Measurements from ENCODE around the gene EFEMP1. TPM values are rescaled to one million over a fixed set of nuclear protein-coding genes. Genes with fewer than 3 reads are reported as not detected.

EFEMP1 gene
- total RNA-seq, 1 experiment from 2014 or later, result 0.34 TPM

GRCh38 chr2:55848096-55848495 is 75.5 kb downstream of the EFEMP1 start:
- Histone ChIP-seq H3K4me1 (ENCODE audit: control insufficient read depth in 1 of 2, insufficient read depth in 2 of 2, low read length in 2 of 2) (no peaks in the 10 kb centered on the region), H4K20me1 (ENCODE audit: insufficient read depth) (no peaks in the 10 kb centered on the region), H2AFZ (ENCODE audit: low read depth, low read length, poor library complexity, severe bottlenecking) (peak overlapping the region; percentile 38), H3K79me2 (ENCODE audit: insufficient read depth, low read length) (no peaks in the 10 kb centered on the region), H3K9me3 (ENCODE audit: control insufficient read depth in 1 of 2, insufficient read depth in 1 of 2, low read depth in 1 of 2, low read length in 2 of 2) (no peaks in the 10 kb centered on the region), H3K9ac (ENCODE audit: low read length) (no peak overlapping the region), H3K27ac (ENCODE audit: low read depth, low read length) (no peak overlapping the region), H3K36me3 (ENCODE audit: control insufficient read depth in 1 of 2, insufficient read depth in 2 of 2, low read length in 2 of 2) (no peaks in the 10 kb centered on the region), H3K4me2 (ENCODE audit: low read length) (no peak overlapping the region), H3K27me3 (ENCODE audit: insufficient read depth, low read length) (no peaks in the 10 kb centered on the region), H3K4me3 (replicated peaks in 1 of 2; ENCODE audit: low read depth in 1 of 2, low read length in 2 of 2) (no peak overlapping the region), H3K9me2 (ENCODE audit: insufficient read depth) (no peaks in the 10 kb centered on the region)
- no TSS peak for BruUV-seq (replicated peaks)
- DNase-seq (ENCODE audit: low read depth, low spot score), result no peak
- TF ChIP-seq, protein P1, sequence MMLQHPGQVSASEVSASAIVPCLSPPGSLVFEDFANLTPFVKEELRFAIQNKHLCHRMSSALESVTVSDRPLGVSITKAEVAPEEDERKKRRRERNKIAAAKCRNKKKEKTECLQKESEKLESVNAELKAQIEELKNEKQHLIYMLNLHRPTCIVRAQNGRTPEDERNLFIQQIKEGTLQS (IDR thresholded peaks at IDR 0.05), result no peak
- no peak for TF ChIP-seq CBX3 (IDR thresholded peaks at IDR 0.05; ENCODE audit: low read depth)
- TF ChIP-seq MAX (IDR thresholded peaks at IDR 0.05), result no peak
- no peak for TF ChIP-seq SRF (IDR thresholded peaks at IDR 0.05; ENCODE audit: low read depth)
- TF ChIP-seq, protein P2, sequence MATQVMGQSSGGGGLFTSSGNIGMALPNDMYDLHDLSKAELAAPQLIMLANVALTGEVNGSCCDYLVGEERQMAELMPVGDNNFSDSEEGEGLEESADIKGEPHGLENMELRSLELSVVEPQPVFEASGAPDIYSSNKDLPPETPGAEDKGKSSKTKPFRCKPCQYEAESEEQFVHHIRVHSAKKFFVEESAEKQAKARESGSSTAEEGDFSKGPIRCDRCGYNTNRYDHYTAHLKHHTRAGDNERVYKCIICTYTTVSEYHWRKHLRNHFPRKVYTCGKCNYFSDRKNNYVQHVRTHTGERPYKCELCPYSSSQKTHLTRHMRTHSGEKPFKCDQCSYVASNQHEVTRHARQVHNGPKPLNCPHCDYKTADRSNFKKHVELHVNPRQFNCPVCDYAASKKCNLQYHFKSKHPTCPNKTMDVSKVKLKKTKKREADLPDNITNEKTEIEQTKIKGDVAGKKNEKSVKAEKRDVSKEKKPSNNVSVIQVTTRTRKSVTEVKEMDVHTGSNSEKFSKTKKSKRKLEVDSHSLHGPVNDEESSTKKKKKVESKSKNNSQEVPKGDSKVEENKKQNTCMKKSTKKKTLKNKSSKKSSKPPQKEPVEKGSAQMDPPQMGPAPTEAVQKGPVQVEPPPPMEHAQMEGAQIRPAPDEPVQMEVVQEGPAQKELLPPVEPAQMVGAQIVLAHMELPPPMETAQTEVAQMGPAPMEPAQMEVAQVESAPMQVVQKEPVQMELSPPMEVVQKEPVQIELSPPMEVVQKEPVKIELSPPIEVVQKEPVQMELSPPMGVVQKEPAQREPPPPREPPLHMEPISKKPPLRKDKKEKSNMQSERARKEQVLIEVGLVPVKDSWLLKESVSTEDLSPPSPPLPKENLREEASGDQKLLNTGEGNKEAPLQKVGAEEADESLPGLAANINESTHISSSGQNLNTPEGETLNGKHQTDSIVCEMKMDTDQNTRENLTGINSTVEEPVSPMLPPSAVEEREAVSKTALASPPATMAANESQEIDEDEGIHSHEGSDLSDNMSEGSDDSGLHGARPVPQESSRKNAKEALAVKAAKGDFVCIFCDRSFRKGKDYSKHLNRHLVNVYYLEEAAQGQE (IDR thresholded peaks at IDR 0.05; ENCODE audit: low read depth), result no peak
- TF ChIP-seq TCF7L2 (IDR thresholded peaks at IDR 0.05; ENCODE audit: borderline replicate concordance, extremely low read depth, insufficient read depth, insufficient read length), result no peak
- no peak for TF ChIP-seq EGR1 (IDR thresholded peaks at IDR 0.05; ENCODE audit: low read depth)
- no peak for TF ChIP-seq POLR2A (IDR thresholded peaks at IDR 0.05; ENCODE audit: borderline replicate concordance, extremely low read depth, insufficient read depth, insufficient read length)
- no peak for TF ChIP-seq EZH2phosphoT487 (IDR thresholded peaks at IDR 0.05; ENCODE audit: borderline replicate concordance)
- no peak for TF ChIP-seq ELF1 (IDR thresholded peaks at IDR 0.05; ENCODE audit: borderline replicate concordance, low read depth)
- no peak for TF ChIP-seq CEBPB (IDR thresholded peaks at IDR 0.05; ENCODE audit: low read depth)
- TF ChIP-seq ZNF274 (IDR thresholded peaks at IDR 0.05; ENCODE audit: low read depth, low read length), result no peak
- intact Hi-C loops (cut with micrococcal nuclease), result no loop called here
- no peak for ATAC-seq
- ChIA-PET RAD21 (ENCODE audit: low non-redundant PET in 1 of 2, low total read pairs in 2 of 2, uncharacterized antibody in 2 of 2, unreplicated experiment in 2 of 2) (no interaction called here), CTCF (no interaction called here), POLR2A (no interaction called here)
